NT2/D1 (cell line): ENCODE data around the gene LENG1.

Source experiments
- SUZ12 ChIP-seq: IDR thresholded peaks from 2 replicates; pipeline ENCODE4 v1.6.1; 2011; ENCODE audit not compliant: insufficient read length, insufficient read depth; ENCODE audit errors: extremely low read depth
- YY1 ChIP-seq: IDR thresholded peaks from 2 replicates; pipeline ENCODE4 v1.6.1; 2011; ENCODE audit not compliant: insufficient read length, insufficient read depth

DNA sequence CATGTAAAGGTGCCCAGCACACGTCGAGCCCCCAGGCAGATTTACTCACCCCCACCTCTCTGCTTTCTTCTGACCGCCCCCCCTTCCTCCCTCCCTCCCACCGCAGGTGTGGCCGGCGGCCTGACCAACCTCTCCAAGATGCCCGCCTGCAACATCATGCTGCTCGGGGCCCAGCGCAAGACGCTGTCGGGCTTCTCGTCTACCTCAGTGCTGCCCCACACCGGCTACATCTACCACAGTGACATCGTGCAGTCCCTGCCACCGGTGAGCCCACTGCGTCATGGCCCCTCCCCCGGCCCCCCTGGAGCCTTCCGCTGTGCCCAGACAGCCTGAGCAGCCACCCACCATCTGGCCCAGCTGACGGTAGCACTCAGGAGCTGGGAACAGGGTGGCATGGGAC is 35.1 kb downstream of the LENG1 start:
- TF ChIP-seq YY1 = no peak
- no peak for TF ChIP-seq SUZ12
